ENCODE data around the gene KRT34. TPM values are rescaled to one million over a fixed set of nuclear protein-coding genes. Genes with fewer than 3 reads are reported as not detected.

The KRT34 gene
- total RNA-seq, 1 donor from 2014 or later = 0.74 TPM

DNA sequence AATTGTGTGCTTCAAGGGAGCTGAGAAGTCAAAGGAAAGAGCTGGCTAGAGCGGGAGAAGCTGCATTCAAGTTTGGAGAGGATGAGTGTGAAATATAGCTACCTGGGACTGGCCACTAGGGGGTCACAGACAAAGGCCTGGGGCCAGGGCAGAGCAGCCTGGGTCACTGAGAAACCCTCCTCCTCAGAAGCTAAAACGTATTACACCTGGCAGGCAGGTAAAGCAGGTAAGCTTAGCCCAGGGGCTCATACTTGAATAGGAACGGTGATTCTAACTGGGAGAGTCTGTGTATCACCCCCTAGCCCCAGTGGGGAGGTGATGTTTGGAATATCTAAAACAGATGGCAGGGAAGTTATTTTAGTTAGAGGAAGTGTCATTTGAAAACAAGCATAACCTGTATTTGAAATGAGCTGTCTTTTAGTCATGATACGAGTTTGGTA, 35.5 kb upstream of the KRT34 start:
- no peaks in the 10 kb centered on the region for H3K36me3 ChIP-seq

DNA sequence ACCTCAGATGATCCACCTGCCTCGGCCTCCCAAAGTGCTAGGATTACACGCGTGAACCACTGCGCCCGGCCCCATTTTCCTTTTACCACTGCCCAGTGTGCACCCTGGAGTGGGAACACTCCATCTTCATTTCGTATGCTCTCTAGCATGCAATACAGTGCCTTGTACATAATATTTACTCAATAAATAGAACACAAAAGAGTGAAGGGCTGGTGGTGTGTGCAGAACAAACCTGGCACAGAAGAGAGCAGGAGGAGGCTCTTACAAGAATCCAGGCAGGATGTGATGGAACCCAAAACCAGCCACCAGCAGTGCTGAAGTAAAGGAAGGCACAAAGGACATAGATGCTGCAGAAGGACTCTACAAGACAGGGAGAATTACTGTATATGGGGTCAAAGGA, 35.0 kb upstream of the KRT34 start:
- Histone ChIP-seq H3K27me3 (no peaks in the 10 kb centered on the region), H3K27ac (peak overlapping the region; percentile 68), H3K4me1 (peaks cover 73% of the 10 kb centered on the region), H3K4me3 (no peak overlapping the region), H3K9me3 (no peaks in the 10 kb centered on the region), H3K36me3 (no peaks in the 10 kb centered on the region)
- intact Hi-C loops (cut with DNase I) = no loop called here
- no peak for DNase-seq (ENCODE audit: extremely low spot score in 2 of 2)
- TF ChIP-seq, protein P1, sequence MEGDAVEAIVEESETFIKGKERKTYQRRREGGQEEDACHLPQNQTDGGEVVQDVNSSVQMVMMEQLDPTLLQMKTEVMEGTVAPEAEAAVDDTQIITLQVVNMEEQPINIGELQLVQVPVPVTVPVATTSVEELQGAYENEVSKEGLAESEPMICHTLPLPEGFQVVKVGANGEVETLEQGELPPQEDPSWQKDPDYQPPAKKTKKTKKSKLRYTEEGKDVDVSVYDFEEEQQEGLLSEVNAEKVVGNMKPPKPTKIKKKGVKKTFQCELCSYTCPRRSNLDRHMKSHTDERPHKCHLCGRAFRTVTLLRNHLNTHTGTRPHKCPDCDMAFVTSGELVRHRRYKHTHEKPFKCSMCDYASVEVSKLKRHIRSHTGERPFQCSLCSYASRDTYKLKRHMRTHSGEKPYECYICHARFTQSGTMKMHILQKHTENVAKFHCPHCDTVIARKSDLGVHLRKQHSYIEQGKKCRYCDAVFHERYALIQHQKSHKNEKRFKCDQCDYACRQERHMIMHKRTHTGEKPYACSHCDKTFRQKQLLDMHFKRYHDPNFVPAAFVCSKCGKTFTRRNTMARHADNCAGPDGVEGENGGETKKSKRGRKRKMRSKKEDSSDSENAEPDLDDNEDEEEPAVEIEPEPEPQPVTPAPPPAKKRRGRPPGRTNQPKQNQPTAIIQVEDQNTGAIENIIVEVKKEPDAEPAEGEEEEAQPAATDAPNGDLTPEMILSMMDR (IDR thresholded peaks at IDR 0.05) = no peak
- no peak for TF ChIP-seq POLR2A (IDR thresholded peaks at IDR 0.05)
- TF ChIP-seq POLR2AphosphoS5 (IDR thresholded peaks at IDR 0.05; ENCODE audit: insufficient read depth in 1 of 2, low read depth in 1 of 2) = no peak

More for the DNA sequence above, 35.5 kb upstream of the KRT34 start:
- Histone ChIP-seq H3K9me3 (no peaks in the 10 kb centered on the region), H3K27ac (peak overlapping the region; percentile 68), H3K4me1 (peaks cover 77% of the 10 kb centered on the region), H3K27me3 (no peaks in the 10 kb centered on the region), H3K4me3 (no peak overlapping the region)
- TF ChIP-seq, protein P1 (IDR thresholded peaks at IDR 0.05) = no peak
- TF ChIP-seq POLR2AphosphoS5 (IDR thresholded peaks at IDR 0.05; ENCODE audit: insufficient read depth in 1 of 2, low read depth in 1 of 2) = no peak
- TF ChIP-seq POLR2A (IDR thresholded peaks at IDR 0.05) = no peak
- intact Hi-C loops (cut with DNase I) = no loop called here
- DNase-seq (ENCODE audit: extremely low spot score in 2 of 2) = no peak

DNA sequence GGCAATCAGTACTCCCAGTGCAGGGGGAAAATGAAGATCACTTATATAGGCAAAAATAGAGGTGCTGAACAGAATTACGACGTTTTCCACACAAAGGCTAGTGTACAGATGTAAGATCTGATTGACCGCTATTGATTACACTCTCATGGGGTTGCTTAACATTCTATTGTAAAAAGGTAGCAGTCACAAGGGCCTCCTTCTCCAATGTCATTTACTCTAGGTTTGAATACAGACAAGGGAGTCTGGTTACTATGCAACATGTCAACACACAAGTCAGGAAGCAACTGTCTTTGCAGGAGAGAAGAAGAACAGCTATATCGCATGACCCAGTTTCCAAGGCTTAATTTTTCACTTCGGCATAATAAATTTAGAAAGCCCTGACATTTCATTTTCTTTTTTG, 34.4 kb upstream of the KRT34 start:
- intact Hi-C loops (cut with DNase I) = no loop called here
- no peaks in the 10 kb centered on the region for H3K36me3 ChIP-seq
- peak overlapping the region; percentile 68 for H3K27ac ChIP-seq
- peaks cover 67% of the 10 kb centered on the region for H3K4me1 ChIP-seq
- no peak for TF ChIP-seq POLR2A (IDR thresholded peaks at IDR 0.05)
- TF ChIP-seq POLR2AphosphoS5 (IDR thresholded peaks at IDR 0.05; ENCODE audit: insufficient read depth in 1 of 2, low read depth in 1 of 2) = no peak
- TF ChIP-seq, protein P1 (IDR thresholded peaks at IDR 0.05) = no peak
- no peak for DNase-seq (ENCODE audit: extremely low spot score in 2 of 2)
- H3K27me3 ChIP-seq = no peaks in the 10 kb centered on the region
- no peaks in the 10 kb centered on the region for H3K9me3 ChIP-seq
- no peak overlapping the region for H3K4me3 ChIP-seq

DNA sequence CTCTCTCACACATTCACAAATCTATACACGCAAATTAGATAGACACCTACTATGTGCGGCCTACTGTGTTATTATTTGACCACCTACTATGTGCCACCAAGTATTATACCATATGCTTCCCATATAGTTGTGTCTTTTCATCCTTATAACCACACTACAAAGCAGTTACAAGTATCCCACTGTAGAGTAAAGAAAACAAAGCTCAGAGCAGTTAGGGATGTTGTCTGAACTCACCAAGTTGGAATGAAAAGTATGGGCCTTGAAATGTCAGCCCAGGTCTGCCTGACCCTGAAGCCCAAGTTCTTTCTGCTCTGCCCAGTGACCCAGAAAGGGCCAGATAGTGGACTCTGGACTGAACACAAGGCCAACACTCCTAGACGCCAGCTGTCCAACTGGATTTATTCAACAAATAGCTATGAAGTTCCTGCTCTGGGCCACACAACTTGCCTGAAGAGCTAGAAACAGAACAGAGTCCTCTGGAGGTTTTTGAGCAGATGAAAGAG, 33.8 kb upstream of the KRT34 start:
- H3K27me3 ChIP-seq = no peaks in the 10 kb centered on the region
- intact Hi-C loops (cut with DNase I) = no loop called here
- no peaks in the 10 kb centered on the region for H3K36me3 ChIP-seq
- TF ChIP-seq POLR2A (IDR thresholded peaks at IDR 0.05) (no peak), POLR2AphosphoS5 (IDR thresholded peaks at IDR 0.05; ENCODE audit: insufficient read depth in 1 of 2, low read depth in 1 of 2) (peak; percentile 17 to 27)
- TF ChIP-seq, protein P1 (IDR thresholded peaks at IDR 0.05) = no peak
- H3K9me3 ChIP-seq = no peaks in the 10 kb centered on the region
- no peak overlapping the region for H3K4me3 ChIP-seq
- peaks cover 61% of the 10 kb centered on the region for H3K4me1 ChIP-seq
- H3K27ac ChIP-seq = peak overlapping the region; percentile 68
- DNase-seq (ENCODE audit: extremely low spot score in 2 of 2) = no peak

DNA sequence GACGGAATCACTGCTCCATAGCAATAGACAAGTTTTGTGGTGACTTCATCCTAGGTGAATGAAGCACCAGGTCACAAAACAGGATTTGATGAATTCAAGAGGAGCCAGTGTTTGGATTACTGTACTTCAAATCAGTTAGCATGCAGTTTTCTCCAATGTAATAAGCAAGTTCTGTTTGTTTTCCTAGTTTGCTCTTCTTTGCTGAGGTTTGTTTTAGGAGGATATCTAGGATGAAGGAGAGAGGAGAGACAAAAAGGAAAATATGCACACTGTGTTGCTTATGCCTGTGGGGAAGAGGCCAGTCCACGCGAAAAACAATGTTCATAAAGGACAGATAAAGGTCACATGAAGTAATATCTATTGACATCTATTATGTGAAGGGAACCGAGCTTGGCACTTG, 33.3 kb upstream of the KRT34 start:
- TF ChIP-seq, protein P1 (IDR thresholded peaks at IDR 0.05) = no peak
- TF ChIP-seq POLR2AphosphoS5 (IDR thresholded peaks at IDR 0.05; ENCODE audit: insufficient read depth in 1 of 2, low read depth in 1 of 2) (no peak), POLR2A (IDR thresholded peaks at IDR 0.05) (no peak)
- Histone ChIP-seq H3K36me3 (no peaks in the 10 kb centered on the region), H3K4me3 (no peak overlapping the region), H3K4me1 (peaks cover 56% of the 10 kb centered on the region), H3K27ac (peak overlapping the region; percentile 68), H3K27me3 (no peaks in the 10 kb centered on the region), H3K9me3 (no peaks in the 10 kb centered on the region)
- intact Hi-C loops (cut with DNase I) = no loop called here
- no peak for DNase-seq (ENCODE audit: extremely low spot score in 2 of 2)

Data from vagina (tissue), 2 donors.